HTR-8/SVneo (cell line): ENCODE data around the gene ERICH4.

Source experiments
- DNase-seq: peaks from one replicate; pipeline ENCODE4 v3.0.0; 2011; ENCODE audit warnings: low spot score, mixed read lengths; ENCODE audit not compliant: insufficient read length
- FAIRE-seq: peaks from 2 replicates; lab custom pipeline; 2011; peaks lifted over from hg19 to GRCh38; lab: Jason Lieb, UNC

The ERICH4 gene

GRCh38 chr19:41412953-41413352 is 30.0 kb upstream of the ERICH4 start:
- FAIRE-seq (peak; percentile 48), DNase-seq (no peak)

- FAIRE-seq: no peak
- DNase-seq: no peak
Measured at GRCh38 chr19:41413947-41414346, 29.0 kb upstream of the ERICH4 start.

GRCh38 chr19:41414461-41414860 is 28.5 kb upstream of the ERICH4 start:
- no peak for FAIRE-seq
- no peak for DNase-seq

- no peak for DNase-seq
- FAIRE-seq: no peak
Measured at GRCh38 chr19:41415154-41415571, 27.8 kb upstream of the ERICH4 start.

GRCh38 chr19:41416194-41416674 is 26.7 kb upstream of the ERICH4 start:
- DNase-seq (no peak), FAIRE-seq (no peak)

- FAIRE-seq: no peak
- no peak for DNase-seq
Measured at GRCh38 chr19:41420101-41420880, 22.7 kb upstream of the ERICH4 start.

- FAIRE-seq (no peak), DNase-seq (no peak)
Measured at GRCh38 chr19:41421314-41421713, 21.6 kb upstream of the ERICH4 start.

- no peak for DNase-seq
- FAIRE-seq: no peak
Measured at GRCh38 chr19:41421973-41422372, 21.0 kb upstream of the ERICH4 start.

GRCh38 chr19:41422456-41422855 is 20.5 kb upstream of the ERICH4 start:
- DNase-seq: no peak
- no peak for FAIRE-seq

- FAIRE-seq (no peak), DNase-seq (no peak)
Measured at GRCh38 chr19:41422955-41423354, 20.0 kb upstream of the ERICH4 start.

- DNase-seq (no peak), FAIRE-seq (no peak)
Measured at GRCh38 chr19:41424335-41425173, 18.4 kb upstream of the ERICH4 start.

- DNase-seq (no peak), FAIRE-seq (no peak)
Measured at GRCh38 chr19:41425174-41426115, 17.5 kb upstream of the ERICH4 start.

- no peak for FAIRE-seq
- no peak for DNase-seq
Measured at GRCh38 chr19:41426116-41426841, 16.7 kb upstream of the ERICH4 start.

- no peak for FAIRE-seq
- no peak for DNase-seq
Measured at GRCh38 chr19:41426952-41427646, 15.9 kb upstream of the ERICH4 start, which contains the start of gene B3GNT8. Gene B3GNT8 (minus strand): TSS chr19:41427374. CDS start chr19:41426778, 596 bp downstream.

- FAIRE-seq (no peak), DNase-seq (no peak)
Measured at GRCh38 chr19:41427647-41428480, 15.1 kb upstream of the ERICH4 start.

- DNase-seq (no peak), FAIRE-seq (no peak)
Measured at GRCh38 chr19:41428481-41428859, 14.5 kb upstream of the ERICH4 start.

- DNase-seq (no peak), FAIRE-seq (no peak)
Measured at GRCh38 chr19:41430922-41431321, 12.0 kb upstream of the ERICH4 start.
